H1 (cell line): ENCODE data around the gene CDK5RAP2. TPM values are rescaled to one million over a fixed set of nuclear protein-coding genes. Genes with fewer than 3 reads are reported as not detected.

Experiments used
- polyA plus RNA-seq, 7 experiments: library from polyadenylated mRNA; depleted of rRNA in 3 of 7; stranded (reverse) in 5 of 7; unstranded in 2 of 7; fragments of >200 nt in 5 of 7; fragments of 200-250 nt in 2 of 7; gene quantifications; 1 replicate in 5 of 7; 2 replicates in 1 of 7; 4 replicates in 1 of 7; pipeline versions ENCODE4 v1.2.1 to v1.2.3, GENCODE V29; 2011 to 2013; ENCODE audit warnings: missing spikeins in 2 of 7, mixed read lengths in 2 of 7
- total RNA-seq: library from RNA; stranded (reverse); fragmentation: NEBNext Ultra II Directional; extraction: Animal tissue kit (Norgen Biotek cat#: 25700); gene quantifications from 2 replicates; pipeline ENCODE4 v1.2.1, GENCODE V29; 2021
- TF ChIP-seq, protein P1 (sequence below): fragments of 300-600 bp; sonication (generic); IDR thresholded peaks from 2 replicates; pipeline ENCODE4 v1.7.1; 2012; ENCODE audit warnings: low read length, moderate library complexity, mild to moderate bottlenecking, inconsistent platforms; ENCODE audit not compliant: insufficient replicate concordance

The CDK5RAP2 gene
- total and polyA plus RNA-seq, 2 of the 8 experiments (the other 6 are each of a cell fraction or from before 2014, with no cell fraction given) = 19.8 to 49.4 TPM

DNA sequence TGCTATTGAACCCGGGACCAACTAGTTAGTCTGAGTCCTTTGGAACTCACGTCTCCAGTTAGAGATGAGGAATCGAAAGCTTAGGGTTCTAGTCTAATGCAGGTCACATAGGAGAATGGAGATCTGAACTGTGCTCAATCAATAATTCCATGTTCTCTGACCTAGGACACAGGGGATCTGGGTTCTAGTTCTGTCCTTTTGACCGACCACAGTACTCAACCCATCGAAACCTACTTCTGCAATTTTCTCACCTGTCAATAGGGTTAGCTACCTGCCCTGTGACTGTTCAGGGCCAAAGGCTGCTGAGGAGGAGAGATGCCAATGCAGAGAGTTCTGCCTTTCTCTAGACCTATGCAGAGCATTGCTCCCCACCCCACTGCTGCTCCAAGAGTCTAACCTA lies 187.7 kb downstream of the CDK5RAP2 start (continued):
- TF ChIP-seq, protein P1, sequence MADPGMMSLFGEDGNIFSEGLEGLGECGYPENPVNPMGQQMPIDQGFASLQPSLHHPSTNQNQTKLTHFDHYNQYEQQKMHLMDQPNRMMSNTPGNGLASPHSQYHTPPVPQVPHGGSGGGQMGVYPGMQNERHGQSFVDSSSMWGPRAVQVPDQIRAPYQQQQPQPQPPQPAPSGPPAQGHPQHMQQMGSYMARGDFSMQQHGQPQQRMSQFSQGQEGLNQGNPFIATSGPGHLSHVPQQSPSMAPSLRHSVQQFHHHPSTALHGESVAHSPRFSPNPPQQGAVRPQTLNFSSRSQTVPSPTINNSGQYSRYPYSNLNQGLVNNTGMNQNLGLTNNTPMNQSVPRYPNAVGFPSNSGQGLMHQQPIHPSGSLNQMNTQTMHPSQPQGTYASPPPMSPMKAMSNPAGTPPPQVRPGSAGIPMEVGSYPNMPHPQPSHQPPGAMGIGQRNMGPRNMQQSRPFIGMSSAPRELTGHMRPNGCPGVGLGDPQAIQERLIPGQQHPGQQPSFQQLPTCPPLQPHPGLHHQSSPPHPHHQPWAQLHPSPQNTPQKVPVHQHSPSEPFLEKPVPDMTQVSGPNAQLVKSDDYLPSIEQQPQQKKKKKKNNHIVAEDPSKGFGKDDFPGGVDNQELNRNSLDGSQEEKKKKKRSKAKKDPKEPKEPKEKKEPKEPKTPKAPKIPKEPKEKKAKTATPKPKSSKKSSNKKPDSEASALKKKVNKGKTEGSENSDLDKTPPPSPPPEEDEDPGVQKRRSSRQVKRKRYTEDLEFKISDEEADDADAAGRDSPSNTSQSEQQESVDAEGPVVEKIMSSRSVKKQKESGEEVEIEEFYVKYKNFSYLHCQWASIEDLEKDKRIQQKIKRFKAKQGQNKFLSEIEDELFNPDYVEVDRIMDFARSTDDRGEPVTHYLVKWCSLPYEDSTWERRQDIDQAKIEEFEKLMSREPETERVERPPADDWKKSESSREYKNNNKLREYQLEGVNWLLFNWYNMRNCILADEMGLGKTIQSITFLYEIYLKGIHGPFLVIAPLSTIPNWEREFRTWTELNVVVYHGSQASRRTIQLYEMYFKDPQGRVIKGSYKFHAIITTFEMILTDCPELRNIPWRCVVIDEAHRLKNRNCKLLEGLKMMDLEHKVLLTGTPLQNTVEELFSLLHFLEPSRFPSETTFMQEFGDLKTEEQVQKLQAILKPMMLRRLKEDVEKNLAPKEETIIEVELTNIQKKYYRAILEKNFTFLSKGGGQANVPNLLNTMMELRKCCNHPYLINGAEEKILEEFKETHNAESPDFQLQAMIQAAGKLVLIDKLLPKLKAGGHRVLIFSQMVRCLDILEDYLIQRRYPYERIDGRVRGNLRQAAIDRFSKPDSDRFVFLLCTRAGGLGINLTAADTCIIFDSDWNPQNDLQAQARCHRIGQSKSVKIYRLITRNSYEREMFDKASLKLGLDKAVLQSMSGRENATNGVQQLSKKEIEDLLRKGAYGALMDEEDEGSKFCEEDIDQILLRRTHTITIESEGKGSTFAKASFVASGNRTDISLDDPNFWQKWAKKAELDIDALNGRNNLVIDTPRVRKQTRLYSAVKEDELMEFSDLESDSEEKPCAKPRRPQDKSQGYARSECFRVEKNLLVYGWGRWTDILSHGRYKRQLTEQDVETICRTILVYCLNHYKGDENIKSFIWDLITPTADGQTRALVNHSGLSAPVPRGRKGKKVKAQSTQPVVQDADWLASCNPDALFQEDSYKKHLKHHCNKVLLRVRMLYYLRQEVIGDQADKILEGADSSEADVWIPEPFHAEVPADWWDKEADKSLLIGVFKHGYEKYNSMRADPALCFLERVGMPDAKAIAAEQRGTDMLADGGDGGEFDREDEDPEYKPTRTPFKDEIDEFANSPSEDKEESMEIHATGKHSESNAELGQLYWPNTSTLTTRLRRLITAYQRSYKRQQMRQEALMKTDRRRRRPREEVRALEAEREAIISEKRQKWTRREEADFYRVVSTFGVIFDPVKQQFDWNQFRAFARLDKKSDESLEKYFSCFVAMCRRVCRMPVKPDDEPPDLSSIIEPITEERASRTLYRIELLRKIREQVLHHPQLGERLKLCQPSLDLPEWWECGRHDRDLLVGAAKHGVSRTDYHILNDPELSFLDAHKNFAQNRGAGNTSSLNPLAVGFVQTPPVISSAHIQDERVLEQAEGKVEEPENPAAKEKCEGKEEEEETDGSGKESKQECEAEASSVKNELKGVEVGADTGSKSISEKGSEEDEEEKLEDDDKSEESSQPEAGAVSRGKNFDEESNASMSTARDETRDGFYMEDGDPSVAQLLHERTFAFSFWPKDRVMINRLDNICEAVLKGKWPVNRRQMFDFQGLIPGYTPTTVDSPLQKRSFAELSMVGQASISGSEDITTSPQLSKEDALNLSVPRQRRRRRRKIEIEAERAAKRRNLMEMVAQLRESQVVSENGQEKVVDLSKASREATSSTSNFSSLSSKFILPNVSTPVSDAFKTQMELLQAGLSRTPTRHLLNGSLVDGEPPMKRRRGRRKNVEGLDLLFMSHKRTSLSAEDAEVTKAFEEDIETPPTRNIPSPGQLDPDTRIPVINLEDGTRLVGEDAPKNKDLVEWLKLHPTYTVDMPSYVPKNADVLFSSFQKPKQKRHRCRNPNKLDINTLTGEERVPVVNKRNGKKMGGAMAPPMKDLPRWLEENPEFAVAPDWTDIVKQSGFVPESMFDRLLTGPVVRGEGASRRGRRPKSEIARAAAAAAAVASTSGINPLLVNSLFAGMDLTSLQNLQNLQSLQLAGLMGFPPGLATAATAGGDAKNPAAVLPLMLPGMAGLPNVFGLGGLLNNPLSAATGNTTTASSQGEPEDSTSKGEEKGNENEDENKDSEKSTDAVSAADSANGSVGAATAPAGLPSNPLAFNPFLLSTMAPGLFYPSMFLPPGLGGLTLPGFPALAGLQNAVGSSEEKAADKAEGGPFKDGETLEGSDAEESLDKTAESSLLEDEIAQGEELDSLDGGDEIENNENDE = no peak
- TF ChIP-seq, all 59 proteins: peak for 0
